ENCODE measurements around the gene CPB1. TPM values are rescaled to one million over a fixed set of nuclear protein-coding genes. Genes with fewer than 3 reads are reported as not detected.

CPB1 gene
- total and polyA plus RNA-seq, 7 donors = 0.59 to 6.2 (median 1.6) TPM; not detected in 1

DNA sequence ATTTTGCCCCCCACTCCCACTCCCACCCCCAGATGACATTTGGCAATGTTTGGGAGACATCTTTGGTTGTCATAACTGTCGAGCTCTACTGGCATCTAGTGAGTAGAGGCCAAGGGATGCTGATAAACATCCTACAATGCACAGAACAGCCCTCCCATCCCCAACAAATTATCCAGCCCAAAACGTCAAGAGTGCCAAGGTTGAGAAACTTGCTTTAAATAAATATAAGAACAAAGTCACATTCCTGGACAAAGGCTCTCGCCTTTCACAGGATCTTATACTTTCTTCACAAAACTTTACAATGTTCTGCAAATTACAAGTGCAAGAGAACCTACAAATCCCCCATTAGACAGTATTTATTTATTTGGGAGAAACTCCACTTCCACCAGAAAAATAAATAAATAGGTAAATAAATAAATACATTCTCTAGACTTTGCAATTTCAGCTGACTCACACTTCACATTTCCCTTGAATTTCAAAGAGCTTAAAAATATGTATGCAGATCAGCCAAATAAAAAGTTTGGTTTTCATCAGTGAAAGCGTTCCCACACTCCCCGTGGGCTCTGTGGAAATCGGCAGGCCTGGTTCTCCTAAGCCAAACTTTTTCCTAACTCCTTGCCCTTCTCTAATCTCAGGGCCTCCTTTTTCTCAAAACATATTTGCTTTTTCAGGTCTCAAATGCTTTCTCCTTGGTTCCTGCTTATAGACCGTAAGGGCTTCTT is 24.8 kb downstream of the CPB1 start:
- no peaks in the 10 kb centered on the region for H3K36me3 ChIP-seq (ENCODE audit: insufficient read depth in 1 of 2, low read depth in 1 of 2)
- ATAC-seq = no peak
- no peaks in the 10 kb centered on the region for H3K27me3 ChIP-seq (ENCODE audit: insufficient read depth in 3 of 3, low read length in 2 of 3)
- TF ChIP-seq CTCF (IDR thresholded peaks at IDR 0.05) = no peak
- intact Hi-C loops (cut with DNase I) = loop anchor here in 1 of 2 donors (10.0 kb wide), 1 partner anchor 392 kb away; no protein-coding TSS in a partner anchor
- H3K9me3 ChIP-seq = no peaks in the 10 kb centered on the region
- no peak for DNase-seq
- WGBS, 3 donors = 68 to 75% (median 74%) methylated on average over 7 of the region's 7 CpGs
- H3K4me3 ChIP-seq = no peak overlapping the region
- no peak overlapping the region for H3K27ac ChIP-seq
- no peaks in the 10 kb centered on the region for H3K4me1 ChIP-seq

DNA sequence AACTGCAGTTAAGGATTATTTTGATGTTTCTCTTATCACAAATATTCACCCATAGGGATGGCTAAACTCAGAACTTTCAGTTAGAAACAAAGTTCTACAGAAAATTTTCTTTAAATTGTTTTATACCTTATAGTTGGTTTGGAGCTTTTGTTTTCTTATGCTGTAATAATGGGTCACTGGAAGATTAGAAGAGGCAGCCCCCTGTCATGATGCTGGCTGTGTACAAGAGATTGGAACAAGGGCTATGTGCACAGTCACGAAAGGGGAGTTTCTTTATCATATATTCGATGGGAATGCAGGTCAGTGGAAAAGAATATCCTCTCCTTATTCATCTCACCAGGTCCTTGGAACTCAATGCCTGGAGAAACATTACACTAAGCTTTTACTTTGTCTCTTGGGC is 25.5 kb downstream of the CPB1 start:
- H3K4me3 ChIP-seq = no peak overlapping the region
- WGBS, 3 donors = 80 to 87% (median 84%) methylated on average over 2 of the region's 2 CpGs
- no peak for ATAC-seq
- no peaks in the 10 kb centered on the region for H3K27me3 ChIP-seq (ENCODE audit: insufficient read depth in 3 of 3, low read length in 2 of 3)
- no peaks in the 10 kb centered on the region for H3K4me1 ChIP-seq
- intact Hi-C loops (cut with DNase I) = loop anchor here in 1 of 2 donors (10.0 kb wide), 1 partner anchor 392 kb away; no protein-coding TSS in a partner anchor
- no peaks in the 10 kb centered on the region for H3K36me3 ChIP-seq (ENCODE audit: insufficient read depth in 1 of 2, low read depth in 1 of 2)
- H3K27ac ChIP-seq = no peak overlapping the region
- no peak for TF ChIP-seq CTCF (IDR thresholded peaks at IDR 0.05)
- H3K9me3 ChIP-seq = no peaks in the 10 kb centered on the region
- no peak for DNase-seq

- H3K36me3 ChIP-seq (ENCODE audit: insufficient read depth in 1 of 2, low read depth in 1 of 2) = no peaks in the 10 kb centered on the region
- no peak for TF ChIP-seq CTCF (IDR thresholded peaks at IDR 0.05)
- no peaks in the 10 kb centered on the region for H3K27me3 ChIP-seq (ENCODE audit: insufficient read depth in 3 of 3, low read length in 2 of 3)
- no peak for DNase-seq
- H3K4me1 ChIP-seq = no peaks in the 10 kb centered on the region
- H3K4me3 ChIP-seq = no peak overlapping the region
- intact Hi-C loops (cut with DNase I) = loop anchor here in 1 of 2 donors (10.0 kb wide), 1 partner anchor 391 kb away; no protein-coding TSS in a partner anchor
- no peaks in the 10 kb centered on the region for H3K9me3 ChIP-seq
- no peak overlapping the region for H3K27ac ChIP-seq
- ATAC-seq = no peak
Observed at GRCh38 chr3:148854061-148854460, 26.4 kb downstream of the CPB1 start.

- peak in 2 of 4 donors; percentile 37 to 41 for ATAC-seq
- H3K27ac ChIP-seq = no peak overlapping the region
- 72 to 81% (median 80%) methylated on average over 3 of the region's 3 CpGs for WGBS, 3 donors
- H3K9me3 ChIP-seq = no peaks in the 10 kb centered on the region
- intact Hi-C loops (cut with DNase I) = loop anchor here in 1 of 2 donors (10.0 kb wide), 1 partner anchor 388 kb away; no protein-coding TSS in a partner anchor
- H3K27me3 ChIP-seq (ENCODE audit: insufficient read depth in 3 of 3, low read length in 2 of 3) = no peaks in the 10 kb centered on the region
- H3K4me1 ChIP-seq = no peaks in the 10 kb centered on the region
- no peak for TF ChIP-seq CTCF (IDR thresholded peaks at IDR 0.05)
- no peak for DNase-seq
- H3K4me3 ChIP-seq = no peak overlapping the region
- no peaks in the 10 kb centered on the region for H3K36me3 ChIP-seq (ENCODE audit: insufficient read depth in 1 of 2, low read depth in 1 of 2)
Observed at GRCh38 chr3:148856384-148856783, 28.8 kb downstream of the CPB1 start.

Data from psoas muscle (tissue), 8 donors.